PC-9 (cell line): ENCODE results near the gene FUT2.

Source experiments
- EZH2 ChIP-seq: fragments of 200-600 bp; sonication (generic); IDR thresholded peaks from 2 replicates; pipeline ENCODE4 v1.8.0; 2017; ENCODE audit warnings: antibody characterized with exemption, low read depth
- TF ChIP-seq, protein P1 (sequence below): fragments of 200-600 bp; sonication (generic); conservative IDR thresholded peaks from 2 replicates; pipeline ENCODE4 v1.6.1; 2017; ENCODE audit warnings: mixed run types, antibody characterized with exemption, mild to moderate bottlenecking, moderate library complexity

- TF ChIP-seq EZH2 = no peak
- TF ChIP-seq, protein P1, sequence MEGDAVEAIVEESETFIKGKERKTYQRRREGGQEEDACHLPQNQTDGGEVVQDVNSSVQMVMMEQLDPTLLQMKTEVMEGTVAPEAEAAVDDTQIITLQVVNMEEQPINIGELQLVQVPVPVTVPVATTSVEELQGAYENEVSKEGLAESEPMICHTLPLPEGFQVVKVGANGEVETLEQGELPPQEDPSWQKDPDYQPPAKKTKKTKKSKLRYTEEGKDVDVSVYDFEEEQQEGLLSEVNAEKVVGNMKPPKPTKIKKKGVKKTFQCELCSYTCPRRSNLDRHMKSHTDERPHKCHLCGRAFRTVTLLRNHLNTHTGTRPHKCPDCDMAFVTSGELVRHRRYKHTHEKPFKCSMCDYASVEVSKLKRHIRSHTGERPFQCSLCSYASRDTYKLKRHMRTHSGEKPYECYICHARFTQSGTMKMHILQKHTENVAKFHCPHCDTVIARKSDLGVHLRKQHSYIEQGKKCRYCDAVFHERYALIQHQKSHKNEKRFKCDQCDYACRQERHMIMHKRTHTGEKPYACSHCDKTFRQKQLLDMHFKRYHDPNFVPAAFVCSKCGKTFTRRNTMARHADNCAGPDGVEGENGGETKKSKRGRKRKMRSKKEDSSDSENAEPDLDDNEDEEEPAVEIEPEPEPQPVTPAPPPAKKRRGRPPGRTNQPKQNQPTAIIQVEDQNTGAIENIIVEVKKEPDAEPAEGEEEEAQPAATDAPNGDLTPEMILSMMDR = no peak
Measured at GRCh38 chr19:48724796-48725753, 29.3 kb downstream of the FUT2 start.
